Smooth muscle cell (in vitro differentiated cells): ENCODE measurements around the gene STXBP4. TPM values are rescaled to one million over a fixed set of nuclear protein-coding genes. Genes with fewer than 3 reads are reported as not detected.

ENCODE experiments used
- DNase-seq: peaks from one replicate; lab custom pipeline; 2025; ENCODE audit not compliant: unreplicated experiment; lab: John Stamatoyannopoulos, UW
- H2AFZ ChIP-seq: fragments of 200-600 bp; sonication (generic); 2 replicates; pipeline ENCODE4 v1.6.0; 2016; ENCODE audit warnings: antibody characterized with exemption, low read depth, mild to moderate bottlenecking
- H3F3A ChIP-seq: fragments of 200-600 bp; sonication (generic); 2 replicates; pipeline ENCODE4 v1.6.0; 2017; ENCODE audit warnings: antibody characterized with exemption, low read depth
- H3K27ac ChIP-seq: fragments of 200-600 bp; sonication (generic); 2 replicates; pipeline ENCODE4 v1.5.1; 2016; ENCODE audit warnings: low read depth, mild to moderate bottlenecking
- H3K27me3 ChIP-seq: fragments of 200-600 bp; sonication (generic); 2 replicates; pipeline ENCODE4 v1.6.1; 2016; ENCODE audit warnings: low read depth, mild to moderate bottlenecking
- H3K36me3 ChIP-seq: fragments of 200-600 bp; sonication (generic); 2 replicates; pipeline ENCODE4 v1.5.1; 2016; ENCODE audit warnings: low read depth
- H3K4me1 ChIP-seq: fragments of 200-600 bp; sonication (generic); 2 replicates; pipeline ENCODE4 v1.5.1; 2016; ENCODE audit warnings: low read depth
- H3K4me2 ChIP-seq: fragments of 200-600 bp; sonication (generic); 2 replicates; pipeline ENCODE4 v1.6.0; 2016; ENCODE audit warnings: mild to moderate bottlenecking
- H3K4me3 ChIP-seq: fragments of 200-600 bp; sonication (generic); 2 replicates; pipeline ENCODE4 v1.5.1; 2016; ENCODE audit warnings: mild to moderate bottlenecking
- H3K79me2 ChIP-seq: fragments of 200-600 bp; sonication (generic); 2 replicates; pipeline ENCODE4 v1.6.0; 2016; ENCODE audit warnings: low read depth, mild to moderate bottlenecking
- H3K9ac ChIP-seq: fragments of 200-600 bp; sonication (generic); 2 replicates; pipeline ENCODE4 v1.6.0; 2016; ENCODE audit warnings: low read depth
- H3K9me3 ChIP-seq: fragments of 200-600 bp; sonication (generic); replicated peaks from 2 replicates; pipeline ENCODE4 v1.5.1; 2016; ENCODE audit warnings: low read depth
- H4K20me1 ChIP-seq: fragments of 200-600 bp; sonication (generic); 2 replicates; pipeline ENCODE4 v1.6.0; 2016; ENCODE audit warnings: low read depth
- CTCF ChIP-seq: fragments of 200-600 bp; sonication (generic); IDR thresholded peaks from 2 replicates; pipeline ENCODE4 v1.5.1; 2017; ENCODE audit warnings: borderline replicate concordance, mild to moderate bottlenecking, antibody characterized with exemption; ENCODE audit not compliant: insufficient read depth, poor library complexity, severe bottlenecking
- WGBS: methylation state at CpG from one replicate; pipeline ENCODE4 v1.1.7; 2016; ENCODE audit warnings: low lambda C conversion rate; 5-methylcytosine and 5-hydroxymethylcytosine counted together
- polyA plus RNA-seq: library from polyadenylated mRNA; unstranded; fragments of >200 nt; fragmentation: Nextera tagmentation; extraction: Ambion mirVana; gene quantifications from 2 replicates; pipeline ENCODE4 v1.2.1, GENCODE V29; 2016
- total RNA-seq: library from RNA; depleted of rRNA; stranded (reverse); fragments of >200 nt; gene quantifications from 2 replicates; pipeline ENCODE4 v1.2.3, GENCODE V29; 2014

Gene STXBP4
- total and polyA plus RNA-seq, 2 experiments from 2014 or later = 5.7 to 59.5 TPM

- H3K4me3 ChIP-seq = no peak overlapping the region
- no peaks in the 10 kb centered on the region for H3F3A ChIP-seq
- H3K4me2 ChIP-seq = no peak overlapping the region
- H3K9me3 ChIP-seq = no peaks in the 10 kb centered on the region
- H3K27me3 ChIP-seq = no peaks in the 10 kb centered on the region
- no peak overlapping the region for H3K27ac ChIP-seq
- TF ChIP-seq CTCF = no peak
- no peak overlapping the region for H3K9ac ChIP-seq
- H4K20me1 ChIP-seq = no peaks in the 10 kb centered on the region
- no peaks in the 10 kb centered on the region for H3K4me1 ChIP-seq
- H3K36me3 ChIP-seq = no peaks in the 10 kb centered on the region
- DNase-seq = no peak
- no peaks in the 10 kb centered on the region for H3K79me2 ChIP-seq
- no peak overlapping the region for H2AFZ ChIP-seq
These were observed 91.2 kb downstream of the STXBP4 start for GRCh38 chr17:55059724-55060123.

DNA sequence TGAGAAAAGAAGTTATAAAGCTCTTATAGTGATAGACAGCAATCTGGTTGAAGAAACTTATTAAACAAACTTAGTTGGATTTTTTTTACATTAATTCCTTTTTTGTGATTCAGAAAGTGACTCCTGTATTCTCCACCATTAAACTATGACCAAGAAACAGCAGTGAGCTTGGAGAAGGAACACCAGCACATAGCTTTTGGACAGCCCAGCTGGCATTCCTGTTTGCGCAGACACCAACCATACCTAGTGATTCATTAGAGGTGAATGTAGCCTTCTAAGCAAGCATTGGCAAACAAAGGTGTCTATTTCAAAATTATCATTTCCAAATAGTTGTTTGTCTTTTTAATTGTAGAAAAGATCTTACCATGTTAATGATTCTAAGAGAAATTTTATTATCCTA is 94.4 kb downstream of the STXBP4 start:
- 88% methylated on average over 1 of the region's 1 CpG for WGBS
- Histone ChIP-seq H3K27me3 (no peaks in the 10 kb centered on the region), H3K4me1 (no peaks in the 10 kb centered on the region), H2AFZ (no peak overlapping the region), H3K9ac (no peak overlapping the region), H3K79me2 (no peaks in the 10 kb centered on the region), H3K4me3 (no peak overlapping the region), H4K20me1 (no peaks in the 10 kb centered on the region), H3K27ac (no peak overlapping the region), H3K9me3 (no peaks in the 10 kb centered on the region), H3K4me2 (no peak overlapping the region), H3K36me3 (no peaks in the 10 kb centered on the region), H3F3A (no peaks in the 10 kb centered on the region)
- TF ChIP-seq CTCF = no peak
- no peak for DNase-seq

DNA sequence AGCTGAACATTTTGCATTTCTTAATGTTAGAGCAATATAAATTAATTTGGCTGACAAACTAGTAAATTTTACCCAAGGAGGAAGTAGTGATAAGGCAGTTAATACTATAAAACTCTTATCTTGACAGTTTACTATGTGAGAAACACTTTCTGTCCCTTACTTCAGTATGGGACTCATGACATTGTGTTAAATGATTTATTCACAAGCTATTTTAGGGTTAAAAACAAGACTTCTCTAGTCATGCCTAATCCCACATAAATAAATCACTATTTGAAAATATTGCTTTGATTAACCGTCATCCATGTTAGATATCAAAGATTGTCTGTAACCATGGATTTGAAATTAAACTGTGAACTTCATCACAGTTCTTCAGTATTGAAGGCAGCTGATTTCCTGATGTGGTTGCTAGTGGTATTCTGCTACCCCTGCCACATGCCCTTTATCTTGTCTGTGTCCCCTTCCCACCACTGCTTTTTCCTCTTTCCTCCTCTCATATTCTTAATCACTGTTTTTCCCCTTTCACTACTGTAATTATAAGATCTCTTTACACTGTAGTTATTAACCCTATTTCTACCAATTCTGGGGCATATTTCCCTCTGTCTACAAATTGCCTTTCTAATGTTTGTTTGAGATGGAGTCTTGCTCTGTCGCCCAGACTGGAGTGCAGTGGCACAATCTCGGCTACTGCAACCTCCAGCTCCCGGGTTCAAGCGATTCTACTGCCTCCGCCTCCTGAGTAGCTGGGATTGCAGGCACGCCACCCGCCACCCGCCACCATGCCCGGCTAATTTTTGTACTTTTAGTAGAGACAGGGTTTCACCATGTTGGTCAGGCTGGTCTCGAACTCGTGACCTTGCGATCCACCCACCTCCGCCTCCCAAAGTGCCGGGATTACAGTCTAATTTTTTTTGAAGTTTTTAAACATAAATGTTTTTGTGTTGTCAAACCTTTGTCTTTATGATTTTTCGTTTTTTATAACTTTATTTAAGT is 95.6 kb downstream of the STXBP4 start:
- Histone ChIP-seq H3K79me2 (no peaks in the 10 kb centered on the region), H3K4me3 (no peak overlapping the region), H3K4me1 (no peaks in the 10 kb centered on the region), H2AFZ (no peak overlapping the region), H3F3A (no peaks in the 10 kb centered on the region), H3K9ac (no peak overlapping the region), H3K4me2 (no peak overlapping the region), H3K27ac (no peak overlapping the region), H3K9me3 (no peaks in the 10 kb centered on the region), H4K20me1 (no peaks in the 10 kb centered on the region), H3K36me3 (no peaks in the 10 kb centered on the region), H3K27me3 (no peaks in the 10 kb centered on the region)
- DNase-seq = no peak
- 93% methylated on average over 16 of the region's 16 CpGs for WGBS
- TF ChIP-seq CTCF = no peak
